GM18498 (cell line): ENCODE results near the gene STAT2.
"Not testable (repeated sequence)": the region's sequence is repeated elsewhere in the genome, so short reads cannot be mapped to it uniquely, and the experiment has no call there.

Experiments
- ATAC-seq: cut with Tn5 transposase; IDR thresholded peaks from one replicate; pipeline ENCODE4 v1.9.1; 2021; ENCODE audit warnings: mild to moderate bottlenecking, moderate library complexity; ENCODE audit not compliant: unreplicated experiment

Gene STAT2

DNA sequence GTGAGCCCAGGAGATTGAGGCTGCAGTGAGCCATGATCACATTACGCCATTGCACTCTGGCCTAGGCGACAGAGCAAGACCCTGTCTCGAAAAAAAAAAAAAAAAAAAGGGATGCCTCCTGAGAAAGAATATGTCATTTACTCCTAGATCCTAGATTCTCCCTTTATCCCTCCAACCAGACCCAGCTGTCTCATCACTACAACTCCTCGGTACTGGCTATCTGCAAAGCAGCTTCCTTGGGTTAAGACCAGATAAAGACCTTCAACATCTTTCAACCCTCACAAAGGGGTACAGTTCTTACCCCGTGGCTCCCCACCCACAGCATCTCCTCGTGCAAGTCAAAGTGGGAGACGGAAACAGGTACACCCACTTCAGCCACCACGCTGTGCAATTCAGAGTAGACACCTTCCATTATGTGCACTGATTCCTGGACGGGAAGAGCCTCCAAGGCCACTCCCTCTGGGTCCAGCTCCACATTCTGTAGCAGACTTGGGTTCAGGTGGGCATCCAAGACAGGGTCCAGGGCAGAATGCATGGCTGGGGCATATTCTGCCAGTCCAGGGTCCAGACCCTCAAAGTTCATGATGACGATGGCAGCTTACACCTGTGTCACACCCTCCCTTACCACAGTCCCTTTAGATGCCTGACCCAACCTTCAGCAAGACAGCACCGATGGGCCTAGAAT is 27.3 kb downstream of the STAT2 start:
- no peak for ATAC-seq

DNA sequence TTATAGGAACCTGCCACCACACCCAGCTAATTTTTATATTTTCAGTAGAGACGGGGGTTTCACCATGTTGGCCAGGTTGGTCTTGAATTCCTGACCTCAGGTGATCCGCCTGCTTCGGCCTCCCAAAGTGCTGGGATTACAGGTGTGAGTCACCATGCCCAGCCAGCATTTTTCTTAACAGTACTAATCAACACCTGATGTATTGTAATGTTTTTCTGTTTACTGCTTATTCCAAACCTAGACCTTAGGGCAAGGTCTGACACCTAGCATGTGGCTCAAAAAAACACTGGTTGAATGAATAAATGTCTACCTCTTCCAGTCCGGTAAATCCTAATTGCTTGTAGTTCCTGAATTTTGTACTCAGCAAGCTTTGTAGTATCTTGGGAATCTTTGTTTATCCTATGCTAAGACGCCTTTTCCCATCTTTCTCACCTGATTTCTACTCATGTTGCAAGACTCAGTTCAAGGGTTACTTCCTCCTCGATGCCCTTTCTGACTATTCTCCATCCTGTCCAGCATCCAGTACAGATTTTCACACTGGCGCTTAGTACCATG is 28.9 kb downstream of the STAT2 start:
- ATAC-seq, result no peak

DNA sequence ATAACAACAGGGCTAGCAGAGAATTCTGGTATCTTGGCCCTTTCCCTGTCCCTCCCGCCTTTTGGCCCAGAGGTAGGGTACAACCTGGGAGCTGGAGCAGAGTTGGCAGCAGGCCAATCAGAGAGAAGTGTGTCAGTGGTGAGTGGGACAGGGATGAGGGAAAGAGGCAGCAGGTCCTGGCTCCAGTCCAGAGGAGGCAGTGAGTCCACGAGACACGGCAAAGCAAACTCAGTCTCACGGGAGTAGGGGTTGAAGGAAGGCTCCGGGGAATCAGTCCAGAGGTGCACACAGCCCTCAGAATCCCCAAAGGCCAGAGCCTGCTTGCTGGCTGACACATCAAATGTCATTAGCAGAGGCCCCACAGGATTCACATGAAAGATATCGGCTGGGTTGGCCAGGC is 33.4 kb downstream of the STAT2 start:
- no peak for ATAC-seq

DNA sequence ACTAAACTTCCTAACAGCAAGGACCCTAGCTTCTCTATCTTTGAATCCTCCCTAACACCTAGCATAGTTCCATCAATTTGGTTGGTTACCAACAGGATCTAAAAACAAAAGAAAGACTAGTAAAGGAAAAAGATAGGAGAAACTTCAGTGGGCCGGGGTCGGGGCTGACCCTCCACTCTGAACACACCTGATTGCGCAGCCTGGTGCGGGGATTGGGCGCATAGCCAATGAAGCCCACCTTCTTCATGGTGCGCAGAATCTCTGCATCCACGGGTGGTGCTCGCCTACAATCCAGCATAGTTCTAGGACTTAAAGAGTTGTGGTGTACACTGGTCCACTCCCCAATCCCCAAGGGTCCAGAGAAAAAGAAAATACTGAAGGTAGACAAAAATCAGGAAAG is 33.8 kb downstream of the STAT2 start:
- no peak for ATAC-seq

DNA sequence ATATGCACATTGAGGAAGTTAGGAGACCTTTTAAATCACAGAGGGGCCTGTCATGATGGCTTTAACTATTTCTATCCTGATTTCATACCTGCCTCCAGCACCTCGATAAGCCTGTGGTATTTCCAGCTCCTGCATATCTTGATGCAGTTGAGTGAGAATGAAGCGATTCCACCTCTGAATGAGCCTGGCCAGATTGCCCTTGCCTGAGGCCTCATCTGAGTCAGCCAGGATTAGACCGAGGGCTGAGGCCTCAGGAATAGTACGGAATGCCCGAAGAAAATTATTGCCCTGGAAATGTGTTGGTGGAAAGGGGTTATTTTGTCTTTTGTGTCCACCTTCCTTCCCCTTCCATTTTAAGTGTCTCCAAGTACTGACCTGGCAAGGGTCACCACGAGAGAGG is 35.7 kb downstream of the STAT2 start:
- ATAC-seq, result no peak

DNA sequence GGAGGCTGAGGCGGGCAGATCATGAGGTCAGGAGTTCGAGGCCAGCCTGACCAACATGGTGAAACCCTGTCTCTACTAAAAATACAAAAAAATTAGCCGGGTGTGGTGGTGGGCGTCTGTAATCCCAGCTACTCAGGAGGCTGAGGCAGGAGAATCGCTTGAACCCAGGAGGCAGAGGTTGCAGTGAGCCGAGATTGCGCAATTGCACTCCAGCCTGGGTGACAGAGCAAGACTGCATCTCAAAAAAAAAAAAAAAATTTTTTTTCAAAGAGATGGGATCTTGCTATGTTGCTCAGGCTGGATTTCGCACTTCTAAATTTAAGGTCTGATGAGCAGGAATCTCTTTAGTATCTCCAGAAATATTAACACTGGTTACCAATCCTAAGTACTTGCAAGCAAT is 38.3 kb downstream of the STAT2 start:
- ATAC-seq, result not testable (repeated sequence)

DNA sequence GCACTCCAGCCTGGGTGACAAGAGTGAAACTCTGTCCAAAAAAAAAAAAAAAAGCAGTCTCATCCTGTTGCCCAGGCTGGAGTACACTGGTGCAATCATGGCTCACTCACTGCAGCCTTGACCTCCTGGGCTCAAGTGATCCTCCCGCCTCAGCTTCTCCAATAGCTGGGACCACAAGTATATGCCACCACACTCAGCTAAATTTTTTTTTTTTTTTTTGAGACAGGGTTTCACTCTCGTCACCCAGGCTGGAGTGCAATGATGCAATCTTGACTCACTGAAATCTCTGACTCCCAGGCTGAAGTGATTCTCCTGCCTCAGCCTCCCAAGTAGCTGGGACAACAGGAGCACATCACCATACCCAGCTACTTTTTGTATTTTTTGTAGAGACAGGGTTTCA is 38.9 kb downstream of the STAT2 start:
- no peak for ATAC-seq

DNA sequence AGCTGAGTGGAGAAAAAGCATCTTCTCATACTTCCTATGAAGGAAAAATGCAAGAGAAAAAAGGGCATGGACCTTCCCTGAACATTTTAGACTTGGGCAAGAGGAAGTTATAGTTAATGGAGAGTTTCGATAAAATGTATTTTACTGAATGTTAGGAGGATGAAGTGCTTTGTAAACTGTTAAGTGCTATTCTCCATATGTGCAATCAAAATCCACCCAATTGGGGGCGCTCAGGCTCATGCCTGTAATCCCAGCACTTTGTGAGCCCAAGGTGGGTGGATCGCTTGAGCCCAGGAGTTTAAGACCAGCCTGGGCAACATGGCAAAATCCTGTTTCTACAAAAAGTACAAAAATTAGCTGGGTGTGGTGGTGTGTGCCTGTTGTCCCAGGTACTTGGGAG is 42.2 kb downstream of the STAT2 start:
- no peak for ATAC-seq

DNA sequence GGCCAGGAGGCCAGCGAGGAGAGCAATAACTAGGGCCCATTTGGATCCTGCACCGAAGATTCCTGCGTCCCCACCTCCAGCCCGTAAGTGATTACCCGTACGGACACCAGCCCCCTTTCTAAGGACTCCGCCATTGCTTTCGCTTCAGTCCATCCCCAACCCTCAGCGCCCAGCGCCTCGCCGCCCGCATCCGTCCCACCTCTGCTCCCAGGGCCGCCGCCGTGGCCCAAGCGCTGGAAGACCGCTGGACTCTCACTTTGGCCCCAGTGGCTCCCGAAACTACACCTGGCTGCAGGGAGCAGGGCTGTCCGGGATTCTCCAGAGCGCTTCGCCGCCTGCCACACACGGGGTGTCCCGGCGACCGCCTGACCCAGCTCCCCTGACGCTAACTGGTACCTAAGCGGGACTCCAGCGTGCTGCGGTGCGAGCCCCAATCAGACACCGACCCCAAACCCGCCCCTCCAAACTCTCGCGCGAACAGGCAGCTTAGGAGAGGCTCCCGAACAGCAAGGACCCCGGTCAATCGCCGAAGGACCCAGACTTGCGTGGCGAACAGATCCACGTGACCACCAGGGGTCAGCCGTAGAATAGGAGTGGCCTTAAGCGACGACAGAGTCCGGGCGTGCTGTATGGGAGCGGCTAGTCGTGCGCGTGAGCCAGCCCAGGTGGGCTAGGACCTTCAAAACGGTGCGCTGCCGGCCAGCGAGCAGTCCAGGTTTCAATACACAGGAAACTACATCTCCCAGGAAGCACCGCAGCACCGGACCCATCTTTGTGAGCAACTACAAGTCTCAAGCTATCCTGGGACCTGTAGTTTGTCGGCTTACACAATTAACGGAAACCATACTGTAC is 44.1 kb downstream of the STAT2 start, which contains the start of gene CNPY2:
Gene CNPY2, minus strand, starts transcription at position 367 of the 852 bp plus-strand sequence. CDS start 771 bp downstream, outside the sequence.
- ATAC-seq, result peak; percentile 90

DNA sequence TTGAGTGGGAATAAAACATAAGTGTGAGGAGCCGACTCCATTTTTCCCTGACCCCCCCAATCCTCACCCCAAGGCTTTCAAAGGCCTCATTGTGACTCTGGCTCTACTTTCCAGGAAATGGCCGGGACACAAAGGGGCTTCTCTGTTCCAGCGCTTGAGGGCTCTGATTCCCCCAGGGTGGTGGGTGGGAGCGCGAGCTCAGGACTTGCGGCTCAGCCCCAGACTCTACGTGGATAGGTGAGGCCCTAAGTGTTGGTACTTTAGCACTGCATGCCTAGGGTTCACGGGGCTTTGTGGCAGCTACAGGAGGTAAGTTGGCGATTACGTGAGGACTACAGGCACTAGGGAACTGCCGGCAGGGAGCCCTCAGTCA is 44.7 kb downstream of the STAT2 start:
- ATAC-seq, result no peak

DNA sequence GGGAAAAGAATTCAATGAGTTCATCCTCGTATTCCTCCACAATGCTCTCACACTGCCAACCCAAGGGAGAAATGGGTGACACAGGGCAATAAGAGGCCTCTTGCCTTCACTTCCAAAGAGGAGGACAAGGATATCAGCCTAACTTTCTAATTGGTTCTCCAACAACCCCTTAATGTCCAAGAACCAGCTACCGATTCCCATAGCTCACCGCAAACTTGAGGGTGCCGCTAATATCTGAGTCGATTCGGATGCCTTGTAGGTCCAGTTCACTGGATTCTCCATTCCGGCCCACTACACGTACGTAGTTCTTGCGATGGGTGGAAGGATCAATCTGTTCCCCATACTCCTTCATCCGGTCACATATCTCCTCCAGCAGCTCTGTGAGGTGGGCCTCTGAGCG is 48.9 kb downstream of the STAT2 start:
- no peak for ATAC-seq

DNA sequence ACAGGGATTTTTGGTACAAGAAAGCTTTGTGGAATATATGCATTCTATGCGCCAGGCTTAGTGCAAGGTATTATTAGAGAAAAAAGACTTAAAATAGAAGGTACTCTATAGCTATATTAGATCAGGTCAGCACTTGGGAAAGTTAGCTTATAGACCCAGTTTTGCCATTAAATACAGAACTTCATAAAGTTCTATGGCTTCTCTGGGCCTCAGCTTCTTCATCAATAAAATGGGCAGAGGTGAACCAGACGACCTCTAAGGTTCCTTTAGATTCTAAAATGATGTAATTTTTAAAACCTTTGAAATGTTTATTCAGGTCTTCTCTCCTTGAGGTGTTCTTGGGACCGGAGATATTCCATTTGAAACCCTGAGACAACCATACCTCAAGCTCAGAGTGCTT is 51.2 kb downstream of the STAT2 start:
- no peak for ATAC-seq

DNA sequence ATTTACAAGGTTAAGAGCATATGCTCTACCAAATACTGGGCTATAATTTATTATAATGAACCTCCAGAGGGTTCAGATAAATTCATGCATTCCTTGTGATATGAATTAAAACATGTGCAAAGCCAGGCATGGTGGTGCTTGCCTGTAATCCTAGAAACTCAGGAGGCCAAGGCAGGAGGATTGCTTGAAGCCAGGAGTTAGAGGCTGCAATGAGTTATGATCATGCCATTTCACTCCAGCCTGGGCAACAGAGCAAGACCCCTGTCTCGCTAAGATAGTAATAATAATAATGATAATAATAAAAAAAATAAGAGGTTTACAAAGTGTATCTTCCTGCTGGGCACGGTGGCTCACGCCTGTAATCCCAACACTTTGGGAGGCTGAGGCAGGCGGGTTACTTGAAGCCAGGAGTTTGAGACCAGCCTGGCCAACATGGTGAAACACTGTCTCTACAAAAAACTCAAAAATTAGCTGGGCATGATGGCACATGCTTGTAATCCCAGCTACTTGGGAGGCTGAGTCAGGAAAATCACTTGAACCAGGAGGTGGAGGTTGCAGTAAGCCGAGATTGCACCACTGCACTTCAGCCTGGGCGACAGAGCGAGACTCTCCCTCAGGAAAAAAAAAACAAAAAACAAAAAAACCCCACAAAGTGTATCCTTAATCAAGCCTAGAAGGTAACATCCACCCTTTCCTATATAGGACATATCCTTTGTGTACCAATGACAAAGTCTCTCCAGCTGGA is 52.5 kb downstream of the STAT2 start:
- ATAC-seq, result no peak

DNA sequence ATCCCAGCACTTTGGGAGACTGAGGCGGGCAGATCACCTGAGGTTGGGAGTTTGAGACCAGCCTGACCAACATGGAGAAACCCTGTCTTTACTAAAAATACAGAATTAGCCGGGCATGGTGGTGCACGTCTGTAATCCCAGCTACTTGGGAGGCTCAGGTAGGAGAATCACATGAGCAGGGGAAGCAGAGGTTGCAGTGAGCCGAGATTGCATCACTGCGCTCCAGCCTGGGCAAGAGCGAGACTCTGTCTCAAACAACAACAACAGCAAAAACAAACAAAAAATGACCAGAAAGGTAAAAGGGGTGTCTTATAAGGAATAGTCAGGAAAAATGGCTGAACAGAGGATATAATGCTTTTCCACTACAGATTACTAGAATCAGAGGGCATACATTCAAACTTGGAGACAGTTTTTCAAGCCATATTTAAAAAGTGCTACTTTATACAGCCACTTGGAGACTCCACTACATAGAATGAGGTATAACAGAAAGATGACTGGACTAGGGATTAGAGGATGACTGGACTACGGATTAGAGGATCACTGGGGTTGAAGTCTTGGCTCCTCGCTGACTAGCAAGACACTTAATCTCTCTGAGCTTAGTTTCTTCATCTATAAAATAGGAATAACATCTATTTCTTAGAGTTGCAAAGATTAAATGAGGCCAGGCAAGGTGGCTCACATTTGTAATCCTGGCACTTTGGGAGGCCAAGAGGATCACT is 54.9 kb downstream of the STAT2 start:
- no peak for ATAC-seq

DNA sequence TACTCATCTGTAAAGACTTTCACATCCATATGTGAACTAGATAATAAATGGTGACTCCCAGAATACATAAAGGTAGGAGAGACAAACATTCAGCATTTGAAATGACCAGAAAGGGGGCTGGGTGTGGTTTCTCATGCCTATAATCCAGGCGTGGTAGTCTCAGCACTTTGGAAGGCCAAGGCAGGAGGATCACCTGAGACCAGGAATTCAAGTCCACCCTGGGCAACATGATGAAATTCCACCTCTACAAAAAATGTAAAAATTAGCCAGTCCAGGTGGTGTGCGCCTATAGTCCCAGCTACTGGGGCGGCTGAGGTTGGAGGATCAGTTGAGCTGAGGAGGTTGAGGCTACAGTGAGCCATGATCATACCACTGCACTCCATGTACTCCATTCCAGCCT is 55.6 kb downstream of the STAT2 start:
- ATAC-seq, result no peak

DNA sequence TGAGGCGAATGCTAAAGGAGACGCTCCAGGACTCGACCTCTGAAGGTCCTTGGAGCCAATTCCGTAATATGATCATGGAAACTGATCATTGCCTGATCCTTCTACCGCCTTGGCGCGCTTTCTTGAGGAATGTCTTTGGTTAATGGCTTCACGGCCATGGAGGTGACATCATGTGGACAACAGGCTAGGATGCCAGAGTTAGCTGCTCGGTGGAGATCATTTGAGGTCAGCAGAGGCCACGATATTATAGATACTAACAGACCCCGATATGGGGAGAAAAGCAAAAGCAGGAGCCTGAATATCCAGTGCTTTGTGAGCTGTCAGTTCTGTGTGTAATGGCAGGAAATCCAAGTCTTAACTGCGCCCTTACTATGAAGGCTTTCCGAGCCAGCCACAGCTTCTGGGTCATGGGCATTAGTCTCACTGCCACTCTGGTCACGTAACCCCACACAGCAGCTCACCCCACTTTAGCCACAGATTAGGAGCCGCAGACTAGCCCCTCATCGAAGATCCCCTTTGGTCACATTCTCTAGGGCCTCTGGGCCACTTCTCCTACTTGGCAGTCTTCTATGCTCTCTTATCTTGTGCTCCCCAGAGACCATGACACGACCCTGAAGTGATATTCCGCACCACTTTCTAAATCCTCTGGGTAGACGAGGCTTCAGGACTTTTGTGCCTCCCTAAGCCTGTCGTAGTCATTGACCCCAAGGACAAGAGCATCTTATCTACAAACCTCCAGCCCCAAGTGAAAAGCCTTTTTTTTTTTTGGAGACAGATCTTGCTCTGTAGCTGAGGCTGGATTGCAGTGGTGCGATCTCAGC is 59.1 kb downstream of the STAT2 start:
- no peak for ATAC-seq

DNA sequence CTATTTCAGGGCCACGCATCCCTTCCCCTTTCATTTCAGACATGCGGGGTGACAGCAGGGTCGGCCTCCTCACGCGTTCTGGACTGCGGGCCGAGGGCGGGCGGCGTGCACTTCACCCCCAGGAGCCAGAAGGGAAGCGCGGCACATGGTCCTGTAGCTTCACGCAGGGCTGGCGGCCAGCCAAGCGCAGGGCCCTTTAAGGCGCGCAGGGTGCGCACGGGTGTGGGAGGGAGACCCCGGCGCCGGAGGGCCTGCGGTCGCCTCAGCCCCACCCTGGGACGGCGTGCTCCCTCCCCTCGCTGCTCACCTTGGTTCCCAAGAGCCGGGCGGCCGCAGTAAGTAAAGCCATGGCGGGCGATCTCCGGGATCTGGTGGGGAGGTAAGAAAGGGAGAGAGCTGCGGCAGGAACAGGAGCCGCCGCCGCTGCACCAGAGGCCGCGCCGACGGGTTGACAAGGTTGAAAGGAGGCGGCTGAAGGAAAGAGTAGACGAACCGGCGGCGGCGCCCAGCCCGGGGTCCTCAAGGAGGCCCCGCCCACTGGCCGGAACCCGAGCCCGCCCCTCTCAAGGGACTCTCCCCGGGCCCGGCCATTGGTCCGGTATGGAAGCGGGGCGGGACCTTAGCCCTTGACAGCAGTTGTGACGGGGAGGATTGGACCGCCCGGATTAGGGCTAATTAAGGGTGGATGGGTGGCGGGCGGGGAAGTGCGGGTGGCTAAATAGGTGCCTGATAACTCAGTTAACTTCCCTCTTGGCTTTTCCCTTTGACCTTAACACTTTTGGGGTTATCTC is 59.9 kb downstream of the STAT2 start, which contains the start of gene CS:
Gene CS, minus strand, starts transcription at position 478 of the 791 bp plus-strand sequence. Its CDS starts 129 bp downstream, at position 349.
- ATAC-seq, result peak; percentile 92

DNA sequence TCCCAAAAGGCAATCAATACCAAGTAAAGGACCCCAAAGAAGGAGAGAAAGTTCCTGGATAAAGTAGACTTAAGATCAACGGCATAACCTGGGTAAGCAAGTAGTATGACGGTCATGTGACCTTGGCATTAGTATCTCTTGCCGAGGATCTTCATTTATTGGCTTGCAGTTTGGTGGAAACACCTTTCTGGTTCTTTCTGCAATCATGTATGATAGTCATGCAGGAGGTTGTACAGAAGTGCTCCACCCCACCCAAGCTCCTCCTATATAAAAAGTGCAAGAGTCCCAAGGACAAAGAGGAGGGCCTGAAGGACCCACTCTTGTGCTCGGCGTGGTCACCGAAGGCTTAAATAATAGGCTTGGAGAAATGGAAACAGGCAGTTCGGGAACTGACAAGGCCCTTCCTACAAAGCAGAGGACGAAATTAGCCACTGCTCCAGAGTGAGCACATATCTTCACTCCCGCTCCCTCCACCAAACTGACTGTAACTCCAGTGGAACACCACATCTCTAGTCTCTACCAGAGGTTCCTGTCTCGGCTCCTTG is 60.5 kb downstream of the STAT2 start:
- ATAC-seq, result no peak

DNA sequence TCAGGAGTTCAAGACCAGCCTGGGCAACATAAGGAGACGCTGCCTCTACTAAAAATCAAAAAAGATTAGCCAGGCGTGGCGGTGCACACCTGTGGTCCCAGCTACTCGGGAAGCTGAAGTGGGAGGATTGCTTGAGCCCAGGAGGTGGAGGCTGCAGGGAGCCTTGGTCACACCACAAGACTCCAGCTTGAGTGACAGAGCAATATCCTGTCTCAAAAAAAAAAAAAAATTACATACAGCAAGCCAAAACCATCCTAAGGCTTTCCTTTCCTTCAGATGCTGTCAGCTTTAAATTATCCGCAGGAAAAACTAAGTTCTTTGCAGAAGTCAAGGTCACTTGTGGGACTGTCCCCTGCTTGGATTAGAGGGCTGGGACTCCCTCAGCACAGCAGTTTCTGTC is 61.1 kb downstream of the STAT2 start:
- no peak for ATAC-seq
